SU-DHL-6 (cell line): Measurements from ENCODE around the gene OSBP2.

Experiments
- CTCF ChIP-seq: fragments of 200-600 bp; sonication (generic); IDR thresholded peaks from one replicate; pipeline ENCODE4 v1.5.1; 2017; ENCODE audit warnings: antibody characterized with exemption, mild to moderate bottlenecking, low read length, moderate library complexity; ENCODE audit not compliant: insufficient read depth, poor library complexity, severe bottlenecking
- EZH2phosphoT487 ChIP-seq: fragments of 200-600 bp; sonication (generic), shearing (Covaris generic); conservative IDR thresholded peaks from 2 replicates; pipeline ENCODE4 v1.6.1; 2018; ENCODE audit warnings: mild to moderate bottlenecking, antibody characterized with exemption, low read length, moderate library complexity, mixed read lengths

GRCh38 chr22:30801695-30802094 lies 107.0 kb downstream of the OSBP2 start:
- TF ChIP-seq CTCF (no peak), EZH2phosphoT487 (no peak)
